Stomach (tissue), 4 donors: ENCODE data around the gene RLF.

Experiments
- EP300 ChIP-seq: sonication (generic); formaldehyde crosslinking; IDR thresholded peaks from one replicate; pipeline ENCODE4 v1.6.1; 2017; ENCODE audit warnings: antibody characterized with exemption
- TF ChIP-seq, protein P1 (sequence below), 7 experiments: fragments of 450-650 bp in 4 of 7; fragments of 200-600 bp in 3 of 7; sonication (generic) in 3 of 7; IDR thresholded peaks; one replicate each; pipeline ENCODE4 v1.5.1; 2016 to 2019; ENCODE audit warnings: antibody characterized with exemption in 7 of 7, control low read depth in 2 of 7, mild to moderate bottlenecking in 1 of 7

DNA sequence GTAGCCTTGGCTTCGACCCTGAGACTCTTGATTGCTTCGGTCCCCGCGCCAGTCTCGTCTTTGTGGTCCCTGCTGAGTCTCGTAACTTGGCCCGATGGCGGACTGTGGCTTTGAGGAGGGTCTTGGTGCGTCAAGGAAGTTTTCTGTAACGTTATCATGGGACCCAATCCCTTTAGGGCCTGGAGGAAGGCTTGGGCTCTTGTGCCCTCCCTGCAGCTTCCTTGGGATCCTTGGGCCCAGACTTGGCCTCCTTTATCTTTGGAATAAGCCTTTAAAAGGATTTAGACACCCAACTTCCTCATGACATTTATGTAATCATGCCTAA lies 97.2 kb downstream of the RLF start:
- TF ChIP-seq, protein P1, sequence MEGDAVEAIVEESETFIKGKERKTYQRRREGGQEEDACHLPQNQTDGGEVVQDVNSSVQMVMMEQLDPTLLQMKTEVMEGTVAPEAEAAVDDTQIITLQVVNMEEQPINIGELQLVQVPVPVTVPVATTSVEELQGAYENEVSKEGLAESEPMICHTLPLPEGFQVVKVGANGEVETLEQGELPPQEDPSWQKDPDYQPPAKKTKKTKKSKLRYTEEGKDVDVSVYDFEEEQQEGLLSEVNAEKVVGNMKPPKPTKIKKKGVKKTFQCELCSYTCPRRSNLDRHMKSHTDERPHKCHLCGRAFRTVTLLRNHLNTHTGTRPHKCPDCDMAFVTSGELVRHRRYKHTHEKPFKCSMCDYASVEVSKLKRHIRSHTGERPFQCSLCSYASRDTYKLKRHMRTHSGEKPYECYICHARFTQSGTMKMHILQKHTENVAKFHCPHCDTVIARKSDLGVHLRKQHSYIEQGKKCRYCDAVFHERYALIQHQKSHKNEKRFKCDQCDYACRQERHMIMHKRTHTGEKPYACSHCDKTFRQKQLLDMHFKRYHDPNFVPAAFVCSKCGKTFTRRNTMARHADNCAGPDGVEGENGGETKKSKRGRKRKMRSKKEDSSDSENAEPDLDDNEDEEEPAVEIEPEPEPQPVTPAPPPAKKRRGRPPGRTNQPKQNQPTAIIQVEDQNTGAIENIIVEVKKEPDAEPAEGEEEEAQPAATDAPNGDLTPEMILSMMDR (IDR thresholded peaks at IDR 0.05), result no peak
- TF ChIP-seq EP300, result no peak
